GM21528 (cell line): ENCODE measurements around the gene ACE.

Experiments
- ATAC-seq: cut with Tn5 transposase; IDR thresholded peaks from one replicate; pipeline ENCODE4 v1.9.1; 2021; ENCODE audit warnings: mild to moderate bottlenecking, moderate library complexity; ENCODE audit not compliant: unreplicated experiment, low FRiP score

Gene ACE

DNA sequence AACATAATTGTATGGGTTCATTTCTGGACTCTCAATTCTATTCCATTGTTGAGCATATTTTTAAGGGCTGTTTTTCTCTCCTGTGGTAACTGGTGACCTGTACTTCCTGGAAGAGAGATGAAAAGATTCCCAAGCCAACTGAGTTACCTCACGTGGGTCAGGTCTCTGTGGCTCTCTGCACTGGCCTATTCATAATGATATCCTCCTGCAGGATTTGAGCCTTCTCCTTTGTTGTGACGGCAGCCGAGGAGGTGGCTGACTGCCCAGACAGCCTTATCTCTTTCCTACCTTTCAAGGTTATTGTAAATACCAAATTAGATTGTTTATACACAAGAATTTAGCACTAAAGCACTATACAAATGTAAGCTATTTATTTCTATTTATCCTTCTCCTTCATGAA lies 2.7 kb upstream of the ACE start:
- no peak for ATAC-seq

DNA sequence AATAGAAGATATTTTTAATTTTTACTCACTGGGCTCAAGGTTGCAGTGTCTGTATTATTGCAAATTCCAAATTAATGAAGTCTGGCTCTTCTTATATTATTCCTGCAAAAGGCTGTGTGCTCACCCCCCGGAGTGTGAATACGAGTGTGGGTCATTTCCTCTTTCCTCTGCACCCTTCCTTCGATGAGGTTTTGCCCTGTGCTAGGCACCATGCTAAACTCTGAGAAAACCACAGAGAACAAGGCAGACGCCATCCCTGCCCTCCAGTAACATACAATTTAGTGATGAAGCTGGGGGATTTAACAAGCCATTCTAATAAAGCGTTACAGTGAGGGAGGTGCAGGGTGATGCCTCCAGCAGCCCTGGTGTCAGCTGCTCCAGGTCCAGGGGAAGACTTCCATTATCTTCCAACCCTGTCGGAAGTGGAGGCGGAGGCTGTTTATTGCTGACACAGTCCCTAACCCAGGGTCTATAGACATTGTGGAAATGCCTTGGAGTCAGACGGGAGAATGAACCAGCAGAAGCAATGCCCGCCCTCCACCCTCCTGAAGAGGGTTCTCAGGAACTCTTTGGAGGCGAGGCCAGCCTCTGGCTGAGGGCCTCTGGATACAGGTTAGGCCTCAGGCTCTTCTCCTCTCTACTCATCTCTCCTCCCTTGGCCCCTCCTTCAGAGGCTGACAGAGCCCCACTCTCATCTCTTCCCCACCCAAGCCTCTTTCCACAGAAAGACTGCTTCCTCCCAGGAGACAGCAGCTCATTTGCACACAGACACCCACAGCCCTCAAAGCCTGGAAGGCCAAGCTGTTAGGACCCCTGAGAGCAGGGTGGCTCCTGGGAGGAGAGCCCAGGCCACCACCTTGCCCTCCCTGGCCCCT lies 2.0 kb upstream of the ACE start:
- ATAC-seq, result no peak

DNA sequence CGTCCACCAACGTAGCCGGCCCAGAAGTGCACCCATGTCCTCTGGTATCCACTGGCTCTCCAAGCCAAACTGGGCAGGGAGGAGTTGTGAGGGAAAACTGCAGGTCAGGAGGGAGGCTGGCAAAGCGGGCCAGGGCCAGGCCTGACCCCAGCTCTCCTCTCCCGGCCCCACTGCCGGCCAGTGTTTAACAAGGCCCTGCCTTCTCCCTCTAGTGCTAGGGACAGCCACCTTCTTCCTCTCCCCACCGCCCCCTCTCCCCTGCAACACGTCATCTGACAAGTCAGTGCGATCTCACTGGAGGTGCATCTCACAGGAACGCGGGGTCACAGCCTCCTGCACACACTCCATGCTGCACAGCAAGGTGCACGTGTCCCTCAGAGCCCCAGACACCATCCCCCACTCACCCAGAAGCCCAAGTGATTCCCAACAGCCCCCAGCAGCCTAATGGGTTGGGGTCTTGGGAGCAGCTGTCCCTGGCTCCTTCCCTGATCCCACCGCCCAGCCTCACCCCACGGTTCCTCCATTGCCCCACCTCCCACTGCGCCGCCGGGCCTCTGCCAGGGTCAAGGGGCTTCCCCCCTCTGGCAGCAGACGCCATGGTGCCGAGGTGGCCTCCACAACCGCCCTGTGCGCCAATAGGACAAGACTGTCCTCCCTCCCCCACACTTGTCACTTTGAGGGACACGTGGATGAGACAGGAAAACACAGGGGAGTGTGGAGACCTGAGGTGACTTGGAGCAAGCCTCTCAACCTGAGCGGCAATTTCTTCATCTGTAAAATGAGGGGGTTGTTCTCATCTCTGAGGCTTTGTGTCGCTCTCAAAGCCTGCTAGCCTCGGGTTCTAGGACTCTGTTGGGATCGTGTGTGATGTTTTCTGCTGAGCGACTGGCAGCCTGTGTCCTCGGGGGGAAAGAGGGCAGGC lies 1.1 kb upstream of the ACE start:
- ATAC-seq, result no peak

DNA sequence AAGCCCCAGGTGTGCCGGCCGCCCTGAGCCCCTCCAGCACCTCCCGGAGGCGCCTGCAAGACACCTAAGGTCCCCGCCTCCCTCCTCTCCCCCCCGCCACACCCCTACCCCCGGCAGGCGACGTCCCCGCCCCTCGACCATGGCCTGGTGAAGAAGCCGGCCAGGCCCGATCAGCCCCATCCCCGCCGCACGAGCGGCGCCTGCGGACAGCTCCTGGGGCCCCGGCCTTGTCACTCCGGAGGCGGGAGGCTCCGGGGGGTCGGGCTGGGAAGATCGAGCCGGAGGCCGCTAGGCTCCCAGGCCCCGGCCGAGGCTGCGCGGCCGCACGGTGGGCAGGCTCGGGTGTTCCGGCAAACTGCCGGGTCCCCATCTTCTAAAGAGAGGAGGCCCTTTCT lies 405 bp upstream of the ACE start:
- ATAC-seq, result no peak

DNA sequence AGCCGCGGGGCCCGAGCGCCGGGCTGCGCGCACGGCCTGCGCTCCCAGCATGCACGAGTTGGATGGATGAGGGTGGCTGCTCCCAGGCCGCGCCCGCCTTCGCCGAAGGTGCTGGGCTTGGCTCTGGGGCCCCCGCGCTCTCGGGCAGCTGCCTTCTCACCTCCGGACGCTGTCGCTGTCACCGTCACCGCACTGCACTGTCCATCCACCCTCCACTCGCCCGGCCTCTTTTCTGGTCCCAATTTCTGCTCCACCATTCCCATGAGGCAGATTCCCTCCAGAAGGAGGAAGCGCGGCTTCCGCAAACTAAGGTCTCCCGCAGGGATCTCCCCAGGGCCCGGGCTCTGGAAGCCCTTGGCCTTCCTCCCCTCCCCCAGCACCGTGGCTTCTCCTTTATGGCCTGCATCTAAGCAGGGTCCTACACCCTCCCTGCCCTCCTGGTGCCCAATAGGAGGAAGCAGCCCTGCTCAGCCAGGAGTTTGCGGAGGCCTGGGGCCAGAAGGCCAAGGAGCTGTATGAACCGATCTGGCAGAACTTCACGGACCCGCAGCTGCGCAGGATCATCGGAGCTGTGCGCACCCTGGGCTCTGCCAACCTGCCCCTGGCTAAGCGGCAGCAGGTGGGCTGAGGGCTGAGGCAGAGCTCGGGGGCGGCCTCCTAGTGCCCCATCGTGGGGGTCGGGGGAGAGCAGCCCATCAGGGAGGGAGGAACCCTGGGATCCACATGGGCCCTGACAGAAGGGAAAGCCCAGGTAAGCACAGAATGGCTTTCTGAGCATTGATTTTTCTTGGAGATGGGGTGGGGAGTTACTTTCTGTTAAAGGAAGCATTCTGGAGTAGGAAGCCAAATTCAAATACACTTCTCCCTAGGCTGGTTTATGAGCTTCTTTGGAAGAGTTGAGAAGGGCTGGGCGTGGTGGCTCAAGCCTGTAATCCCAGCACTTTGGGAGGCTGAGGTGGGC lies 899 bp downstream of the ACE start:
- no peak for ATAC-seq

DNA sequence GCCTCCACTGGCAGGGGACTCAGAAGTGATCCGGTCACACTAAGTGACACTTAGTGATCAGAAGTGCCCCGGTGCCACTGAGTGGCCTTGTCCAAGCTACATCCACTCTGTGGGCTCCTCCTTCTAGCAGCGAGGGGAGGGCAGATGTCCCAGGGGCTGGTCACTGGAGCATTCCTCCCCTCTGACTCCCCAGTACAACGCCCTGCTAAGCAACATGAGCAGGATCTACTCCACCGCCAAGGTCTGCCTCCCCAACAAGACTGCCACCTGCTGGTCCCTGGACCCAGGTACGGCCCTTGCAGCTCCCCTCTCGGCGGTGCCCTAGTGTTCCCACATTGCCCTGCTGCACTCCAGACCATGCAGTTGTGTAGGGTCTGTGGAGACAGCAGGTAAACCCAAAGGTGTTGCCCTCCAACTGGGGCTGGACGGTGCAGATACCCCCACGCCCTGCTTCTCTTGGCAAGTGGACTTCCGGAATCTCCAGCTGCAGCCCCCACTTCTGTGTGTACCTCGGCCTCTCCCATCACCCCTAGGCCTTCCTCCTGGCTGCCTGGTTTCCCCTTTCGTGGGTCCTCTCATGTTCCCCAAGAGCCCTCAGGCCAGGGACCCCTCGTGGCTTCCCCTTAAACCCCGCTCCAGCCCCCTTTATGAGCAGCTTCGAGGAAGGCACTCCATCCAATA lies 2.1 kb downstream of the ACE start:
- peak; percentile 73 for ATAC-seq

DNA sequence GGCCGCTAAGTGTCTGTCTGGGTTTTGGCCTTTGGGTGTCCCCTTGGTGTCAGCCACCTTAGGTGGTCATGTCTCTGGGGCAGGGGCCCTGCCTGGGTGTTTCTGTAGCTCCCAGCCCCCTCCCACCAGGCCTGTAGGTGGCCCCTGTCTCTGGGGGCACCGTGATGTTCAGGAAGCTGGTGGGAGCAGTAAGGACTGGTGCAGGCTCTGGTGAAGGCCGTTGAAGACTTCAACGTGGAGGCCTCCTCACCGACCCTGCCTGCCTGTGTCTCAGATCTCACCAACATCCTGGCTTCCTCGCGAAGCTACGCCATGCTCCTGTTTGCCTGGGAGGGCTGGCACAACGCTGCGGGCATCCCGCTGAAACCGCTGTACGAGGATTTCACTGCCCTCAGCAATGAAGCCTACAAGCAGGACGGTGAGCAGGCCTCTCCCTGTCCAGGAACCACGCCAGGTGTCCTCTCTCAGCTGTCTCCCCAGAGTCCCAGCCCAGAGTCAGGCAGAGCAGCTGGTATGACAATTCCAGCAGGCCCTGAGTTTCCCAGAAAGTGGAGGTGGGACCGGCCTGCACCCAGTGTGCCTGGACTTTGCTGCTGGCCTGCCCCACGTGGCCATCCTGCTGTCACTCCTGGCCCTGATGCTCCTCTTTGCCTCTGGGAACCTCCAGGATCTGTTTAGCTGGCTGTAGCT lies 2.8 kb downstream of the ACE start:
- ATAC-seq, result no peak

DNA sequence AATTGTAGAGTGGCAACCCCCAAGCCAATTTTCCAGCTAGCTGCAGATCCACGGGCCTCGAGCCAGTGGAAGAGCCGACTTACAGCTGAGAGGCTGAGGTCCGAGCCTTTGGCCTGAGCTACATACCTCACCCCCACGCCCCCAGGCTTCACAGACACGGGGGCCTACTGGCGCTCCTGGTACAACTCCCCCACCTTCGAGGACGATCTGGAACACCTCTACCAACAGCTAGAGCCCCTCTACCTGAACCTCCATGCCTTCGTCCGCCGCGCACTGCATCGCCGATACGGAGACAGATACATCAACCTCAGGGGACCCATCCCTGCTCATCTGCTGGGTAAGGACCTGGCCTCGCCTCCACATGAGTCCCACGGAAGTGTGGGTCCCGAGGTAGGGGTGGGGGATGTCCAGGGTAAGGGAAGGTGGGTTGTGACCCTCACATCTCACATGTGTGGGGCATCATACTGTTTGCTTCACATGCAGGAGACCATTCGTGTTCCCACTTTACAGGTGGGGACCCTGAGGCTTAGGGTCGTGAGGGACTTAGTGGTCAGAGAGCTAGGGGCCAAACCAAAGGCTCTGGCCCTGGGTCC lies 3.4 kb downstream of the ACE start:
- no peak for ATAC-seq

DNA sequence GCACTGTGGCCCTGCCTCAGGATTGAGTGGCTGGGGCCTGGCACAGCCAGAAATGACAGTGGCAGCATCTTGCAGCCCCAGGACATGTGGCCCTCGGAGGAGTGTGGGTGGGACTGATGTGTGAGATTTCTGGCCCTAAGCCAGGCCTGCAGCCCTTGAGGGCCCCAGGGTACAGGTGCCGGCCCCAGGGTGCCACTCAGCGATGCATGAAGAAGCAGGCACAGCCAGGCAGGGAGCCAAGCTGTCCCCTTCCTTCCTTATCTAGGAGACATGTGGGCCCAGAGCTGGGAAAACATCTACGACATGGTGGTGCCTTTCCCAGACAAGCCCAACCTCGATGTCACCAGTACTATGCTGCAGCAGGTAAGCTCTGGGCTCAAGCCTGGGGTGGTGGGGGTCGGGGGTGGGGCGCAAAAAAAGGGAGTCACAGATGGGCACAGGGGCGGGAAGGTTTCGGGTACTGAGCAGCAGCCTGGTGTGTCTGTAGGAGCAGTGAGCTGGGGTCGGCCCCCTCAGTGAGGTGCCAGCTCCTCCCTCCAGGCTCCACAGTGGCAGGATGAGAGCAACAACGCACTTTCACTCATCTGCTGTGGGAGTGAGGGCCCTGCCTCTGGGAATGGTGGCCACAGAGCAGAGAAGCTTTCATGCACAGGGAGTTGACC lies 4.1 kb downstream of the ACE start:
- ATAC-seq, result no peak

DNA sequence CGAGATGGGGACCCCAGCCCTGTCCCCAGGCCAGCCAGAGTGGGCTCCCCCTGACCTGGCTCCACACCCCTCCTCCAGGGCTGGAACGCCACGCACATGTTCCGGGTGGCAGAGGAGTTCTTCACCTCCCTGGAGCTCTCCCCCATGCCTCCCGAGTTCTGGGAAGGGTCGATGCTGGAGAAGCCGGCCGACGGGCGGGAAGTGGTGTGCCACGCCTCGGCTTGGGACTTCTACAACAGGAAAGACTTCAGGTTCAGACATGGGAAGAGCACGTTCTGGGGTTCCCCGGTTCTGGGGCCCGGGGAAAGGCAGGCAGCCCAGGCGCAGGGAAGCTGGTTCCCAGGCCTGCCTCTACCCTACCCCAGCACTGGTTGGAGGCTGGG lies 4.6 kb downstream of the ACE start:
- no peak for ATAC-seq

DNA sequence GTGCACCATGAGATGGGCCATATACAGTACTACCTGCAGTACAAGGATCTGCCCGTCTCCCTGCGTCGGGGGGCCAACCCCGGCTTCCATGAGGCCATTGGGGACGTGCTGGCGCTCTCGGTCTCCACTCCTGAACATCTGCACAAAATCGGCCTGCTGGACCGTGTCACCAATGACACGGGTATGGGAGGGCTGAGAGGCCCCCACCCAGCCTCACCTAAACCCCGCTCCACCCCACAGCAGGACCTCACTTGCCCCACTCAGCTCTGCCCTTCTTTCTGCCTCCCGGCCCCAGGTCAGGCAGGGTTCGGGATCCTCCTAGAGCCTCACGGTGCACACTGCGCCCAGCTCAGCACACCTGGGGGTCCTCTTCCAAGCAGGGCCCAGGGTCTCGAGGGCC lies 5.6 kb downstream of the ACE start:
- ATAC-seq, result no peak

DNA sequence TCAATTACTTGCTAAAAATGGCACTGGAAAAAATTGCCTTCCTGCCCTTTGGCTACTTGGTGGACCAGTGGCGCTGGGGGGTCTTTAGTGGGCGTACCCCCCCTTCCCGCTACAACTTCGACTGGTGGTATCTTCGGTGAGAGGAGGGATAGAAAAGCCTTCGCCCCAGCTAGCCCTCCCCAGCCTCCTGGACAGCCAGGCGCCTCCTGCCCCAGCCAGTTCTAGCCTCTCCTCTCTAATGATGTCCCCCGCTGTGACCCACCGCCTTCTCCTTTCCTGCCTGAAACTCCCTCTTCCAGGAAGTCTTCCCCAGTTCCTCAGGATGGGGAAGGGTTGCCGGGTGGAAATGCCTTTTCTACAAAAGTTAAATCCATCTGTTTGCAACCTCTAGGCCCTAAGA lies 6.2 kb downstream of the ACE start:
- no peak for ATAC-seq

DNA sequence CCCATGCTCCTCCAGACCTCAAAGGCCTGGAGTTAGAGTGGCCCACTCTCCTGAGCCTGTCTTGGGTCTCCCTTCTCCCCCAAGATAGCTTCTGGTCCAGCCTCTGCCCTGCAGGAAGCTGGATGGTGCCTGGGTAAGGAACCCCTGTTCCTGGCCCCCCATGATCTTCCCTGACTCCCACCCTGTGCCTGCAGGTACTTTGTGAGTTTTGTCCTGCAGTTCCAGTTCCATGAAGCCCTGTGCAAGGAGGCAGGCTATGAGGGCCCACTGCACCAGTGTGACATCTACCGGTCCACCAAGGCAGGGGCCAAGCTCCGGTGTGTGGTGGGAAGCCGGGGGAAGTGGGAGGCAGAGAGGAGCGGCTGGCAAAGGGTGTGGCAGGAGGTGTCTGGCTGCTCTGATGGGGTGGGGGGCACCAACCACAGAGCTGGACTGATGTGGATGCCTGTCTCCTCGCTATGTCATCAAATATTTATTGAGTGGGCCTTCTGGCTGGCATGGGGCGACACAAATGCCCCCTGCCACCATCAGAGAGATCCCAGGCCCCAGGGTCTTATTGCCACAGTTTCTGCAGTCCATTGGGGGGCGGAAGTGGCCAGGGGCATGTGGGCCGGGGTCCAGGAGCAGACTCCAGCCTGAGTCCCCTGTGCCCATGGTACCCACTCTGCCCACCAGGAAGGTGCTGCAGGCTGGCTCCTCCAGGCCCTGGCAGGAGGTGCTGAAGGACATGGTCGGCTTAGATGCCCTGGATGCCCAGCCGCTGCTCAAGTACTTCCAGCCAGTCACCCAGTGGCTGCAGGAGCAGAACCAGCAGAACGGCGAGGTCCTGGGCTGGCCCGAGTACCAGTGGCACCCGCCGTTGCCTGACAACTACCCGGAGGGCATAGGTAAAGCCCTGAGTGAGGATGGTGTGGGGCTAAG lies 7.1 kb downstream of the ACE start:
- ATAC-seq, result no peak

DNA sequence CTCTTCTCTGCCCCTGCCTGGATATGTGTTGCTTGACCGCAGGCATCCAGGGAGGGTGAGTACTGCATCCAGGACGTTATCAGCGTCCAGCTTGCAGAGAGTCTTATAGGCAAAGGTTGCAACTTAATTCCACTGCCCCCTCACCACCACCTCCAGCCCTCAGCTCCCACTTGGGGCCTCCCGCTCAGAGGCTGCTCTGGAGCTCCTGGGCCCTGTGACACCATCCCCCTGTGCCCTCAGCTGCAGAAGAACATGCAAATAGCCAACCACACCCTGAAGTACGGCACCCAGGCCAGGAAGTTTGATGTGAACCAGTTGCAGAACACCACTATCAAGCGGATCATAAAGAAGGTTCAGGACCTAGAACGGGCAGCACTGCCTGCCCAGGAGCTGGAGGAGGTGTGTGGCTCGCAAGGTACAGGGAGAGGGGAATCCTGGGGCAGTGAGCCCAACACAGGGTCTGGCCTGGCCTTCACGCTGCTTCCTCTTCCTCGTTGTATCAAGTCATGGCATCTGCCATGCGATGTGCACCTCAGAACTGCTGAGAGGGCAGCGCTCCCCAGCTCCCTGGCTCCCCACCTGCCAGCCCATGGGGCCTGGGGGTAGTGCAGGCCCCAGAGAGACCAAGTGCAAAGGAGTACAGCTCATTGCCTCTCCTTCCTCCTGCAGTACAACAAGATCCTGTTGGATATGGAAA lies 9.6 kb downstream of the ACE start:
- no peak for ATAC-seq

DNA sequence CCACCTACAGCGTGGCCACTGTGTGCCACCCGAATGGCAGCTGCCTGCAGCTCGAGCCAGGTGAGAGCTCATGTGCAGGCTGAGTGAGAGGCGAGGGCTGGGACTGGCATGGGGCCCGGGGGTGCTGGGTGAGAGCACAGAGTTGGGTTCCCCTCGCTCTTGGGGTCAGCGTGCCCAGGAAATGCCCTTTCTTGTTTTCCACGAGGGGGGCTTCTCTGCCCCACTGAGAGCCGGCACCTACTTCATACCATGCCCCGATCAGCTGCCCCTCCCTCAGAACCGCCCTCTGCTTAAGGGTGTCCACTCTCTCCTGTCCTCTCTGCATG lies 10.1 kb downstream of the ACE start:
- ATAC-seq, result no peak

DNA sequence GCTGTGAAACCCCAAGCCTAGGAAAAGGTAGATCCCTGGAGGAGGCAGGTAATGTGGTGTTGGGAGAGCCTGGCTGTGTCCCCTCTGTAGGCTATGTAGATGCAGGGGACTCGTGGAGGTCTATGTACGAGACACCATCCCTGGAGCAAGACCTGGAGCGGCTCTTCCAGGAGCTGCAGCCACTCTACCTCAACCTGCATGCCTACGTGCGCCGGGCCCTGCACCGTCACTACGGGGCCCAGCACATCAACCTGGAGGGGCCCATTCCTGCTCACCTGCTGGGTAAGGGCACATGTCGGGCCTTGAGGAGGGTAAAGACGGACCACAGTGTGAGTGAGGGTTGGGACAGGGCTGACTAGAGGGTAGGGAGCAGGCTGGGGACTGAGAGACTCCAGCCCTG lies 12.0 kb downstream of the ACE start:
- ATAC-seq, result no peak

DNA sequence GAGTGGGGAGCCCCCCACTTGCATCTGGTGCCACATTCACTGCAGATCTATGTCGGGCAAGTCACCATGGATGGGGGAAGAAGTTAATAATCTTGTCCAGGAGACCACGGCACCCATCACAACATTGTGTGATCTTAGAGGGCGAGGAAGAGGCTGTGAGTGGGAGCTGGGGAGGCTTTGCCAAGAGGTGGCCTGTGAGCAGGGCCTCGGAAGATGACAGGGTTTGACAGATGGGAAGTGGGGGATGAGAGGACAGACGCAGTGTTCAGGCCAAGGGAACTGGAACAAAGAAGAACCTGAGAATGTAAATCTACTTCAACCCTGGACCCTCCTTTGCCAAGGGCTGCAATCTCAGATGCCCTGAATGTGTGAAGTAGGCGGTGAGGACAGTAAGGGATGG lies 12.4 kb downstream of the ACE start:
- ATAC-seq, result no peak
